HepG2 (cell line): ENCODE results near the gene RPSA. TPM values are rescaled to one million over a fixed set of nuclear protein-coding genes. Genes with fewer than 3 reads are reported as not detected.
"Not testable (repeated sequence)": the region's sequence is repeated elsewhere in the genome, so short reads cannot be mapped to it uniquely, and the experiment has no call there.

ENCODE experiments used
- ATAC-seq: fragments of 200-7000 bp; cut with Tn5 transposase; 3 replicates; pipeline ENCODE4 v1.9.1; 2020; ENCODE audit warnings: mild to moderate bottlenecking, moderate library complexity
- BruUV-seq: library from RNA; stranded (reverse); fragments of 400-500 nt; replicated peaks from 2 replicates; lab custom pipeline; 2021; lab: Mats Ljungman, UMichigan
- CTCF ChIA-PET: fragments of 300-600 bp; formaldehyde crosslinking; extraction: SDS; loops from one replicate; lab custom pipeline; 2021; ENCODE audit warnings: low total read pairs, inconsistent platforms, low intra/inter-chr PET ratio; lab: Yijun Ruan, JAX
- POLR2A ChIA-PET: fragments of 350-600 bp; sonication (Branson Sonifier 250); formaldehyde crosslinking; loops from one replicate; lab custom pipeline; 2020; ENCODE audit warnings: antibody characterized with exemption, inconsistent platforms; lab: Yijun Ruan, JAX
- DNase-seq: peaks from one replicate; pipeline ENCODE4 v3.0.0-alpha.2; 2015; ENCODE audit warnings: low spot score
- FAIRE-seq: peaks from 3 replicates; lab custom pipeline; 2011; peaks lifted over from hg19 to GRCh38; lab: Jason Lieb, UNC
- H2AFZ ChIP-seq: one replicate; pipeline ENCODE4 v1.6.1; 2011; ENCODE audit warnings: low read length, inconsistent platforms
- H3K27ac ChIP-seq: fragments of 300-600 bp; 3 replicates; pipeline ENCODE4 v1.8.0; 2011; ENCODE audit warnings: mixed run types, mild to moderate bottlenecking, mixed read lengths, low read length, inconsistent platforms; ENCODE audit not compliant: insufficient read depth; ENCODE audit errors: extremely low read length
- H3K27me3 ChIP-seq, 2 experiments: fragments of 200-600 bp in 1 of 2; 2 replicates in 1 of 2; 3 replicates in 1 of 2; pipeline versions ENCODE4 v1.6.0 to v1.8.0; 2011; ENCODE audit warnings: low read length in 2 of 2, mild to moderate bottlenecking in 2 of 2, moderate library complexity in 2 of 2, inconsistent platforms in 1 of 2; ENCODE audit not compliant: insufficient read depth in 2 of 2, control insufficient read depth in 1 of 2
- H3K36me3 ChIP-seq, 2 experiments: fragments of 200-600 bp in 1 of 2; replicated peaks in 1 of 2; 2 replicates in 1 of 2; 3 replicates in 1 of 2; pipeline versions ENCODE4 v1.5.1 to v1.8.0; 2011; ENCODE audit warnings: low read length in 2 of 2, inconsistent platforms in 1 of 2; ENCODE audit not compliant: insufficient read depth in 2 of 2, control insufficient read depth in 1 of 2
- H3K4me1 ChIP-seq: 2 replicates; pipeline ENCODE4 v1.5.1; 2012; ENCODE audit warnings: low read length, inconsistent platforms; ENCODE audit not compliant: insufficient read depth
- H3K4me2 ChIP-seq: 2 replicates; pipeline ENCODE4 v1.6.0; 2011; ENCODE audit warnings: low read depth, low read length, inconsistent platforms
- H3K4me3 ChIP-seq, 3 experiments: fragments of 200-600 bp in 1 of 3; sonication (generic), shearing (Covaris generic) in 1 of 3; replicated peaks in 1 of 3; 2 replicates each; pipeline ENCODE4 v1.5.1; 2011 to 2016; ENCODE audit warnings: low read length in 3 of 3, inconsistent platforms in 2 of 3, low read depth in 2 of 3, mild to moderate bottlenecking in 2 of 3, control low read depth in 1 of 3, mixed read lengths in 1 of 3; ENCODE audit not compliant: insufficient read depth in 1 of 3
- H3K79me2 ChIP-seq: one replicate; pipeline ENCODE4 v1.6.1; 2011; ENCODE audit warnings: low read length, inconsistent platforms; ENCODE audit not compliant: insufficient read depth
- H3K9ac ChIP-seq: 2 replicates; pipeline ENCODE4 v1.6.0; 2011; ENCODE audit warnings: mild to moderate bottlenecking, low read depth, low read length, inconsistent platforms; ENCODE audit not compliant: insufficient read depth
- H3K9me3 ChIP-seq: 2 replicates; pipeline ENCODE4 v1.5.1; 2012; ENCODE audit warnings: mild to moderate bottlenecking, low read length
- H4K20me1 ChIP-seq: 2 replicates; pipeline ENCODE4 v1.6.0; 2011; ENCODE audit warnings: inconsistent platforms, mild to moderate bottlenecking, low read length, moderate library complexity; ENCODE audit not compliant: insufficient read depth
- FUBP1 ChIP-seq: sonication (generic); formaldehyde crosslinking; IDR thresholded peaks from 2 replicates; pipeline ENCODE4 v1.5.1; 2020; ENCODE audit warnings: missing genetic modification reagents, mild to moderate bottlenecking, borderline replicate concordance
- GZF1 ChIP-seq: sonication (generic); formaldehyde crosslinking; IDR thresholded peaks from 2 replicates; pipeline ENCODE4 v1.5.1; 2020; ENCODE audit warnings: mild to moderate bottlenecking, missing genetic modification reagents
- KLF9 ChIP-seq: IDR thresholded peaks from 2 replicates; pipeline ENCODE4 v1.6.1; 2016; ENCODE audit warnings: low read depth
- ZBTB26 ChIP-seq: IDR thresholded peaks from 2 replicates; pipeline ENCODE4 v1.6.1; 2016; ENCODE audit warnings: missing compliant biosample characterization, missing genetic modification reagents, borderline replicate concordance
- ZC3H4 ChIP-seq: sonication (generic); formaldehyde crosslinking; IDR thresholded peaks from 2 replicates; pipeline ENCODE4 v1.4.0; 2020; ENCODE audit warnings: missing genetic modification reagents, borderline replicate concordance
- ZFP36 ChIP-seq: fragments of 150-350 bp; IDR thresholded peaks from 2 replicates; pipeline ENCODE4 v1.6.1; 2018; ENCODE audit warnings: borderline replicate concordance, low read length, low read depth; ENCODE audit not compliant: partially characterized antibody
- ZKSCAN5 ChIP-seq: sonication (generic); formaldehyde crosslinking; IDR thresholded peaks from 2 replicates; pipeline ENCODE4 v1.5.1; 2020; ENCODE audit warnings: mild to moderate bottlenecking, missing genetic modification reagents
- ZNF234 ChIP-seq: sonication (generic); formaldehyde crosslinking; conservative IDR thresholded peaks from 2 replicates; pipeline ENCODE4 v1.5.1; 2020; ENCODE audit warnings: mild to moderate bottlenecking, missing genetic modification reagents
- ZNF24 ChIP-seq: fragments of 450-650 bp; IDR thresholded peaks from 2 replicates; pipeline ENCODE4 v1.6.1; 2017; ENCODE audit warnings: antibody characterized with exemption, mild to moderate bottlenecking
- ZNF513 ChIP-seq: sonication (generic); formaldehyde crosslinking; conservative IDR thresholded peaks from 2 replicates; pipeline ENCODE4 v1.5.0; 2020; ENCODE audit warnings: missing genetic modification reagents
- WGBS: methylation state at CpG from one replicate; pipeline ENCODE4 v1.1.6; 2017; ENCODE audit warnings: low lambda C conversion rate; 5-methylcytosine and 5-hydroxymethylcytosine counted together
- in situ Hi-C: cut with HindIII; loops from 2 replicates; pipeline ENCODE4 v1.10.0; 2017; ENCODE audit warnings: low pct_unique_long_range_greater_than_20kb; ENCODE audit not compliant: extremely low pct_ligation_motif_present
- intact Hi-C: fragments of 100-400 bp; cut with micrococcal nuclease; formaldehyde crosslinking; loops from one replicate; pipeline ENCODE4 v1.10.0; 2022; ENCODE audit not compliant: unreplicated experiment
- polyA plus RNA-seq, 8 experiments: library from polyadenylated mRNA; depleted of rRNA in 3 of 8; stranded (reverse) in 7 of 8; unstranded in 1 of 8; fragments of >200 nt; fragmentation: Illumina TruSeq in 4 of 8; extraction: Trizol in 4 of 8; gene quantifications; 2 replicates each; pipeline versions ENCODE4 v1.2.1 to v1.2.3, GENCODE V29; 2011 to 2016; ENCODE audit warnings: low read depth in 4 of 8, missing spikeins in 1 of 8, mixed read lengths in 1 of 8; ENCODE audit not compliant: insufficient read depth in 1 of 8
- total RNA-seq, 5 experiments: library from RNA; depleted of rRNA; stranded (reverse); fragments of >200 nt; fragmentation: Illumina TruSeq; extraction: Trizol; gene quantifications; 2 replicates each; pipeline ENCODE4 v1.2.3, GENCODE V29; 2016; ENCODE audit warnings: low read depth in 1 of 5

RPSA gene
- total and polyA plus RNA-seq, 2 of the 13 experiments (the other 11 are each of a cell fraction or from before 2014, with no cell fraction given) = 1,683 to 3,226 TPM

GRCh38 chr3:39456159-39456558 is 49.6 kb downstream of the RPSA start (continued):
- TF ChIP-seq FUBP1 = no peak

- no peak for ATAC-seq
- no peaks in the 10 kb centered on the region for H3K9me3 ChIP-seq
- H3K4me2 ChIP-seq = no peak overlapping the region
- TF ChIP-seq ZC3H4 (CRISPR knock-in tag) = no peak
- TF ChIP-seq KLF9 = no peak
- no peak for TF ChIP-seq ZNF513 (CRISPR knock-in tag)
- TF ChIP-seq ZKSCAN5 (CRISPR knock-in tag) = no peak
- no peak for TF ChIP-seq GZF1 (CRISPR knock-in tag)
- TF ChIP-seq ZBTB26 (CRISPR knock-in tag) = no peak
- TF ChIP-seq ZNF234 (CRISPR knock-in tag) = no peak
- no peak for TF ChIP-seq ZFP36
- TF ChIP-seq ZNF24 = no peak
- no peak overlapping the region for H2AFZ ChIP-seq
- intact Hi-C loops = no loop called here
- in situ Hi-C loops = no loop called here
- no TSS peak for BruUV-seq
- WGBS = 26% methylated on average over 9 of the region's 9 CpGs
- ChIA-PET CTCF (no interaction called here), POLR2A (no interaction called here)
- no peaks in the 10 kb centered on the region for H3K4me1 ChIP-seq
- no peak overlapping the region for H3K4me3 ChIP-seq
- no peak overlapping the region for H3K9ac ChIP-seq
- H3K36me3 ChIP-seq = no peaks in the 10 kb centered on the region
- H3K27me3 ChIP-seq = peaks cover 0 to 3% of the 10 kb centered on the region in 2 experiments; a peak in 1 of 5 replicates
- H3K79me2 ChIP-seq = no peaks in the 10 kb centered on the region
- FAIRE-seq = no peak
- H4K20me1 ChIP-seq = no peaks in the 10 kb centered on the region
- DNase-seq = no peak
- H3K27ac ChIP-seq = no peak overlapping the region
Measured at GRCh38 chr3:39457361-39457760, 50.8 kb downstream of the RPSA start.

- FAIRE-seq, POLR2A ChIA-PET, H3K9ac ChIP-seq, H3K36me3 ChIP-seq, H3K79me2 ChIP-seq, H3K4me1 ChIP-seq, H4K20me1 ChIP-seq, intact Hi-C loops, H2AFZ ChIP-seq, H3K9me3 ChIP-seq, DNase-seq, ATAC-seq, in situ Hi-C loops, H3K27me3 ChIP-seq, H3K4me3 ChIP-seq, H3K27ac ChIP-seq, H3K4me2 ChIP-seq, CTCF ChIA-PET, BruUV-seq: not testable (repeated sequence)
- WGBS = 63% methylated on average over 5 of the region's 5 CpGs
Measured at GRCh38 chr3:39458579-39458978, 52.1 kb downstream of the RPSA start.
